IMR-90 (cell line): ENCODE results near the gene DIP2B. TPM values are rescaled to one million over a fixed set of nuclear protein-coding genes. Genes with fewer than 3 reads are reported as not detected.
A peak's percentile ranks its signal among the peaks of the same experiment; 100 is the strongest.
"Not testable (repeated sequence)": the region's sequence is repeated elsewhere in the genome, so short reads cannot be mapped to it uniquely, and the experiment has no call there.

Source experiments
- ATAC-seq: fragments of 200-7000 bp; cut with Tn5 transposase; 2 replicates; pipeline ENCODE4 v1.9.1; 2020; ENCODE audit warnings: low read depth, mild to moderate bottlenecking, moderate library complexity
- BruUV-seq: library from RNA; stranded (reverse); fragments of 400-500 nt; replicated peaks from 2 replicates; lab custom pipeline; 2021; lab: Mats Ljungman, UMichigan
- CTCF ChIA-PET: fragments of 300-600 bp; formaldehyde crosslinking; extraction: SDS; loops from one replicate; lab custom pipeline; 2021; ENCODE audit warnings: antibody characterized with exemption; lab: Yijun Ruan, JAX
- POLR2A ChIA-PET: fragments of 300-600 bp; sonication (Branson Sonifier 250); formaldehyde crosslinking; loops from one replicate; lab custom pipeline; 2022; ENCODE audit warnings: antibody characterized with exemption; ENCODE audit not compliant: unreplicated experiment; lab: Charles Lee
- DNase-seq: peaks from one replicate; pipeline ENCODE4 v3.0.0; 2013
- H2AFZ ChIP-seq: replicated peaks from 2 replicates; pipeline ENCODE3; 2013; ENCODE audit warnings: low read length, mild to moderate bottlenecking; ENCODE audit not compliant: poor library complexity
- H2AK5ac ChIP-seq: 2 replicates; pipeline ENCODE4 v1.6.1; 2013; ENCODE audit warnings: low read depth, low read length, inconsistent platforms
- H2AK9ac ChIP-seq: replicated peaks from 2 replicates; pipeline ENCODE3; 2013; ENCODE audit warnings: mild to moderate bottlenecking, low read depth, low read length, moderate library complexity; ENCODE audit not compliant: poor library complexity
- H2BK120ac ChIP-seq: 2 replicates; pipeline ENCODE4 v1.6.1; 2013; ENCODE audit warnings: low read depth, low read length, inconsistent platforms
- H2BK15ac ChIP-seq: 3 replicates; pipeline ENCODE4 v1.6.1; 2013; ENCODE audit warnings: low read depth, low read length, inconsistent platforms
- H2BK20ac ChIP-seq: 2 replicates; pipeline ENCODE4 v1.6.1; 2013; ENCODE audit warnings: low read depth, mild to moderate bottlenecking, inconsistent platforms, low read length, moderate library complexity
- H2BK5ac ChIP-seq: 2 replicates; pipeline ENCODE4 v1.6.1; 2013; ENCODE audit warnings: mild to moderate bottlenecking, low read depth, low read length, inconsistent platforms; ENCODE audit not compliant: poor library complexity, severe bottlenecking
- H3K14ac ChIP-seq: replicated peaks from 2 replicates; pipeline ENCODE4 v1.6.1; 2013; ENCODE audit warnings: low read depth, low read length, inconsistent platforms
- H3K18ac ChIP-seq: 2 replicates; pipeline ENCODE4 v1.6.1; 2013; ENCODE audit warnings: low read depth, low read length, control low read depth
- H3K23ac ChIP-seq: 2 replicates; pipeline ENCODE4 v1.6.1; 2013; ENCODE audit warnings: low read depth, low read length, inconsistent platforms
- H3K27ac ChIP-seq: 2 replicates; pipeline ENCODE4 v1.5.1; 2013; ENCODE audit warnings: mild to moderate bottlenecking, control low read depth, low read length; ENCODE audit not compliant: insufficient read depth
- H3K27me3 ChIP-seq: 2 replicates; pipeline ENCODE4 v1.6.1; 2013; ENCODE audit warnings: low read length; ENCODE audit not compliant: control insufficient read depth, insufficient read depth
- H3K36me3 ChIP-seq: 2 replicates; pipeline ENCODE4 v1.6.1; 2013; ENCODE audit warnings: low read length, mixed read lengths; ENCODE audit not compliant: control insufficient read depth, insufficient read depth
- H3K4ac ChIP-seq: 2 replicates; pipeline ENCODE4 v1.6.1; 2013; ENCODE audit warnings: low read depth, low read length, inconsistent platforms
- H3K4me1 ChIP-seq: 2 replicates; pipeline ENCODE4 v1.6.1; 2013; ENCODE audit warnings: low read length, mixed read lengths; ENCODE audit not compliant: control insufficient read depth, insufficient read depth
- H3K4me2 ChIP-seq: 2 replicates; pipeline ENCODE4 v1.6.1; 2013; ENCODE audit warnings: low read depth, mild to moderate bottlenecking, control low read depth, low read length, moderate library complexity
- H3K4me3 ChIP-seq: 2 replicates; pipeline ENCODE4 v1.5.1; 2013; ENCODE audit warnings: low read depth, mild to moderate bottlenecking, control low read depth, low read length, moderate library complexity; ENCODE audit not compliant: insufficient read depth
- H3K56ac ChIP-seq: 2 replicates; pipeline ENCODE4 v1.6.1; 2013; ENCODE audit warnings: low read length, inconsistent platforms; ENCODE audit not compliant: insufficient read depth; ENCODE audit errors: extremely low read depth
- H3K79me1 ChIP-seq, 2 experiments: 2 replicates each; pipeline ENCODE4 v1.6.1; 2013; ENCODE audit warnings: low read length in 2 of 2, inconsistent platforms in 1 of 2, low read depth in 1 of 2
- H3K9ac ChIP-seq: 2 replicates; pipeline ENCODE4 v1.6.1; 2013; ENCODE audit warnings: low read depth, low read length, control low read depth
- H3K9me1 ChIP-seq: 2 replicates; pipeline ENCODE4 v1.6.1; 2013; ENCODE audit warnings: low read length, inconsistent platforms; ENCODE audit not compliant: insufficient read depth
- H3K9me3 ChIP-seq: 2 replicates; pipeline ENCODE4 v1.6.1; 2013; ENCODE audit warnings: low read length; ENCODE audit not compliant: control insufficient read depth, insufficient read depth
- H4K20me1 ChIP-seq: 2 replicates; pipeline ENCODE4 v1.6.1; 2013; ENCODE audit warnings: low read length, inconsistent platforms; ENCODE audit not compliant: insufficient read depth
- H4K5ac ChIP-seq: 2 replicates; pipeline ENCODE4 v1.6.1; 2013; ENCODE audit warnings: mild to moderate bottlenecking, low read depth, low read length, control low read depth
- H4K8ac ChIP-seq, 2 experiments: 2 replicates each; pipeline ENCODE4 v1.6.1; 2013; ENCODE audit warnings: low read depth in 2 of 2, low read length in 2 of 2, control low read depth in 1 of 2, inconsistent platforms in 1 of 2
- H4K91ac ChIP-seq: 2 replicates; pipeline ENCODE4 v1.6.1; 2013; ENCODE audit warnings: low read depth, low read length, inconsistent platforms; ENCODE audit not compliant: insufficient read depth
- CEBPB ChIP-seq: IDR thresholded peaks from 2 replicates; pipeline ENCODE4 v1.6.1; 2012; ENCODE audit warnings: low read depth, low read length, improper control_type of control experiment
- CHD1 ChIP-seq: IDR thresholded peaks from 2 replicates; pipeline ENCODE4 v1.6.1; 2012; ENCODE audit warnings: low read depth, low read length, improper control_type of control experiment
- FOS ChIP-seq: fragments of 150-350 bp; IDR thresholded peaks from 2 replicates; pipeline ENCODE4 v1.6.1; 2016; ENCODE audit warnings: low read depth, low read length
- MAFK ChIP-seq: IDR thresholded peaks from 2 replicates; pipeline ENCODE4 v1.6.1; 2012; ENCODE audit warnings: low read depth, low read length, improper control_type of control experiment
- MXI1 ChIP-seq: IDR thresholded peaks from 2 replicates; pipeline ENCODE4 v1.6.1; 2012; ENCODE audit warnings: low read depth, mild to moderate bottlenecking, low read length, moderate library complexity, borderline replicate concordance
- RCOR1 ChIP-seq: IDR thresholded peaks from 2 replicates; pipeline ENCODE4 v1.6.1; 2012; ENCODE audit warnings: mild to moderate bottlenecking, low read length, improper control_type of control experiment; ENCODE audit not compliant: insufficient replicate concordance
- RFX5 ChIP-seq: IDR thresholded peaks from 2 replicates; pipeline ENCODE4 v1.8.0; 2012; ENCODE audit warnings: low read depth, mild to moderate bottlenecking, low read length, moderate library complexity
- SMC3 ChIP-seq: fragments of 150-350 bp; IDR thresholded peaks from 2 replicates; pipeline ENCODE4 v1.6.1; 2016; ENCODE audit warnings: low read depth, mild to moderate bottlenecking, antibody characterized with exemption, low read length, moderate library complexity
- WGBS, 2 experiments: methylation state at CpG; one replicate each; pipeline versions ENCODE4 v1.1.5 to v1.1.7; 2013; ENCODE audit warnings: missing lambda C conversion rate in 2 of 2; ENCODE audit not compliant: insufficient read length in 1 of 2; ENCODE audit errors: extremely low coverage in 2 of 2; 5-methylcytosine and 5-hydroxymethylcytosine counted together
- dilution Hi-C: fragments of 300-500 bp; cut with HindIII; formaldehyde crosslinking; loops from one replicate; pipeline ENCODE4 v1.14.3; 2018; ENCODE audit warnings: low sequenced_read_pairs; ENCODE audit not compliant: unreplicated experiment
- in situ Hi-C: fragments of 300-500 bp; cut with MboI; formaldehyde crosslinking; loops from 3 replicates; pipeline ENCODE4 v1.14.3; 2019; ENCODE audit warnings: low sequenced_read_pairs, inconsistent platforms, mixed read lengths
- intact Hi-C: fragments of 100-400 bp; cut with micrococcal nuclease; formaldehyde crosslinking; loops from 2 replicates; pipeline ENCODE4 v1.10.0; 2022
- polyA plus RNA-seq, 3 experiments: library from polyadenylated mRNA; depleted of rRNA; stranded (reverse); fragments of >200 nt; gene quantifications; 2 replicates each; pipeline ENCODE4 v1.2.3, GENCODE V29; 2012; ENCODE audit warnings: low replicate concordance in 1 of 3
- total RNA-seq: library from RNA; depleted of rRNA; stranded (reverse); fragments of >200 nt; gene quantifications from 2 replicates; pipeline ENCODE4 v1.2.3, GENCODE V29; 2012

The DIP2B gene
- total and polyA plus RNA-seq, 2 of the 4 experiments (the other 2 are of a cell fraction): 7.7 to 12.9 TPM

GRCh38 chr12:50542448-50542847 is 37.7 kb downstream of the DIP2B start:
- Histone ChIP-seq H2AK9ac (no peak overlapping the region), H4K20me1 (peaks cover 19% of the 10 kb centered on the region; the same call in 1 of the 2 replicates), H3K4ac (no peak overlapping the region), H2BK5ac (no peak overlapping the region), H4K8ac (no peak overlapping the region), H3K56ac (no peak overlapping the region), H3K9ac (no peak overlapping the region), H3K4me2 (no peak overlapping the region), H4K91ac (no peak overlapping the region), H3K4me1 (peaks cover 4% of the 10 kb centered on the region; the same call in 1 of the 2 replicates), H3K27ac (no peak overlapping the region), H2BK120ac (no peak overlapping the region), H3K14ac (no peak overlapping the region), H2BK20ac (no peak overlapping the region), H3K23ac (no peak overlapping the region), H3K9me3 (no peaks in the 10 kb centered on the region), H2AFZ (no peak overlapping the region), H4K5ac (no peak overlapping the region), H2AK5ac (no peak overlapping the region), H3K4me3 (no peak overlapping the region), H3K27me3 (no peaks in the 10 kb centered on the region), H3K9me1 (no peaks in the 10 kb centered on the region), H3K79me1 (peaks cover 13 to 49% of the 10 kb centered on the region in 2 experiments), H2BK15ac (no peak overlapping the region), H3K36me3 (no peaks in the 10 kb centered on the region; the same call in 1 of the 2 replicates), H3K18ac (no peak overlapping the region)
- dilution Hi-C loops: no loop called here
- DNase-seq (peak; percentile 53), ATAC-seq (no peak)
- in situ Hi-C loops: no loop called here
- POLR2A ChIA-PET: no interaction called here
- CTCF ChIA-PET: no interaction called here
- BruUV-seq: no TSS peak
- no peak for TF ChIP-seq FOS
- TF ChIP-seq RFX5: no peak
- TF ChIP-seq CHD1: no peak
- no peak for TF ChIP-seq CEBPB
- TF ChIP-seq RCOR1: no peak
- peak; percentile 29 for TF ChIP-seq MAFK
- no peak for TF ChIP-seq SMC3
- TF ChIP-seq MXI1: no peak
- WGBS, 2 experiments: no CpG with 5 or more reads among the region's 1 CpG
- intact Hi-C loops: no loop called here

GRCh38 chr12:50543188-50543587 is 38.4 kb downstream of the DIP2B start:
- intact Hi-C loops, ATAC-seq: not testable (repeated sequence)

More at GRCh38 chr12:50543188-50543587, 38.4 kb downstream of the DIP2B start:
- H2BK5ac ChIP-seq, POLR2A ChIA-PET, in situ Hi-C loops, BruUV-seq, H3K18ac ChIP-seq, H3K14ac ChIP-seq, H3K9me1 ChIP-seq, H2AK5ac ChIP-seq, H2BK15ac ChIP-seq, dilution Hi-C loops, H3K9me3 ChIP-seq, H4K5ac ChIP-seq, H3K4ac ChIP-seq, H3K4me2 ChIP-seq, H3K4me3 ChIP-seq, H3K27me3 ChIP-seq, H3K36me3 ChIP-seq, H2BK120ac ChIP-seq, CTCF ChIA-PET, H4K91ac ChIP-seq, H3K4me1 ChIP-seq, H3K27ac ChIP-seq, H3K56ac ChIP-seq, H2AK9ac ChIP-seq, H3K9ac ChIP-seq, H2AFZ ChIP-seq, H4K8ac ChIP-seq, H2BK20ac ChIP-seq, DNase-seq, H3K23ac ChIP-seq: not testable (repeated sequence)
- no CpG with 5 or more reads among the region's 11 CpGs for WGBS, 2 experiments
- Histone ChIP-seq H3K79me1 (peaks cover 14 to 46% of the 10 kb centered on the region in 2 experiments), H4K20me1 (peaks cover 16% of the 10 kb centered on the region)
